Stimulated activated CD4-positive, alpha-beta T cell treated with anti-CD3 and anti-CD28 coated beads, Interleukin-1b, Interleukin-23, amount 100 ng/mL, for 48 hours (primary cell): ENCODE measurements around the gene VPS13D.

Source experiments
- DNase-seq: peaks from one replicate; pipeline ENCODE4 v3.0.0-alpha.2; 2020

Gene VPS13D, protein sequence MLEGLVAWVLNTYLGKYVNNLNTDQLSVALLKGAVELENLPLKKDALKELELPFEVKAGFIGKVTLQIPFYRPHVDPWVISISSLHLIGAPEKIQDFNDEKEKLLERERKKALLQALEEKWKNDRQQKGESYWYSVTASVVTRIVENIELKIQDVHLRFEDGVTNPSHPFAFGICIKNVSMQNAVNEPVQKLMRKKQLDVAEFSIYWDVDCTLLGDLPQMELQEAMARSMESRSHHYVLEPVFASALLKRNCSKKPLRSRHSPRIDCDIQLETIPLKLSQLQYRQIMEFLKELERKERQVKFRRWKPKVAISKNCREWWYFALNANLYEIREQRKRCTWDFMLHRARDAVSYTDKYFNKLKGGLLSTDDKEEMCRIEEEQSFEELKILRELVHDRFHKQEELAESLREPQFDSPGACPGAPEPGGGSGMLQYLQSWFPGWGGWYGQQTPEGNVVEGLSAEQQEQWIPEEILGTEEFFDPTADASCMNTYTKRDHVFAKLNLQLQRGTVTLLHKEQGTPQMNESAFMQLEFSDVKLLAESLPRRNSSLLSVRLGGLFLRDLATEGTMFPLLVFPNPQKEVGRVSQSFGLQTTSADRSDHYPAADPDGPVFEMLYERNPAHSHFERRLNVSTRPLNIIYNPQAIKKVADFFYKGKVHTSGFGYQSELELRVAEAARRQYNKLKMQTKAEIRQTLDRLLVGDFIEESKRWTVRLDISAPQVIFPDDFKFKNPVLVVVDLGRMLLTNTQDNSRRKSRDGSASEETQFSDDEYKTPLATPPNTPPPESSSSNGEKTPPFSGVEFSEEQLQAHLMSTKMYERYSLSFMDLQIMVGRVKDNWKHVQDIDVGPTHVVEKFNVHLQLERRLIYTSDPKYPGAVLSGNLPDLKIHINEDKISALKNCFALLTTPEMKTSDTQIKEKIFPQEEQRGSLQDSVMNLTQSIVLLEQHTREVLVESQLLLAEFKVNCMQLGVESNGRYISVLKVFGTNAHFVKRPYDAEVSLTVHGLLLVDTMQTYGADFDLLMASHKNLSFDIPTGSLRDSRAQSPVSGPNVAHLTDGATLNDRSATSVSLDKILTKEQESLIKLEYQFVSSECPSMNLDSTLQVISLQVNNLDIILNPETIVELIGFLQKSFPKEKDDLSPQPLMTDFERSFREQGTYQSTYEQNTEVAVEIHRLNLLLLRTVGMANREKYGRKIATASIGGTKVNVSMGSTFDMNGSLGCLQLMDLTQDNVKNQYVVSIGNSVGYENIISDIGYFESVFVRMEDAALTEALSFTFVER (N-terminal part only)

DNA sequence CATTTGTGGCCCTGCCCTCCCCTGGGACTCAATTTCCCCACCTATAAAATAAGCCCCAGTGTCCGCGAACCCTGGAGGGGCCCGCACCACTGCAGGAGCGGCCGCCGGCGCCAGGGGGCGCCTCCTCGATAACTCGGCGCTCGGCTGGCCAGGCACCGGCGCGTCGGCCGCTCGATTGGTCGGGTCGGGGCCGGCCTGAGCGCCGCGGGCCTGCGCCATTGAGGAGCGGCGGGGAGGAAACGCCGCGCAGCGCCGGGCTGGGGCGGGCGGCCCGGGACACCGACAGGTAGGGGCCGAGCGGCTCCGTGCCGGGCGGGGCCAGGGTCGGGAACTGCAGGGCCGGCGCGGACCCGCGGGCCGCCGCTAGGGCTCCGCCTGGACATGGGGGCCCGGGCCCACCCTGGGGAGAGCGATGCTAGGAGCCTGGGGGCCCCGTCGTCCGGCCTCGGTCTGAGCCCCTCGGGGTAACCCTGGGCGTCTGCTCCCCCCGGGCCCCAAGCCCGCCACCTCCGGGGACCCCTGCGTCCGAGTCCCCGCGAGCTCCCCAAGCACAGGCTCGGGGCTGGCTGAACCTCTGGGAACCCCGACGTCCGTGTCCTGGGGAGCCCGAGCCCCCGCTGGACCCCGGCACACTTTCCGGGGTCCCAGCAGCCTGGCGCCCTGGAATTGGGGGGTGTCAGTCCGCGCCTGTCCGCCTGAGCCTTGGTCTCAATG is at the start of gene VPS13D:
Gene VPS13D (plus strand): TSS at position 196 of the 714 bp plus-strand sequence. CDS start 4,237 bp downstream, outside the sequence.
- DNase-seq: peak; percentile 83

DNA sequence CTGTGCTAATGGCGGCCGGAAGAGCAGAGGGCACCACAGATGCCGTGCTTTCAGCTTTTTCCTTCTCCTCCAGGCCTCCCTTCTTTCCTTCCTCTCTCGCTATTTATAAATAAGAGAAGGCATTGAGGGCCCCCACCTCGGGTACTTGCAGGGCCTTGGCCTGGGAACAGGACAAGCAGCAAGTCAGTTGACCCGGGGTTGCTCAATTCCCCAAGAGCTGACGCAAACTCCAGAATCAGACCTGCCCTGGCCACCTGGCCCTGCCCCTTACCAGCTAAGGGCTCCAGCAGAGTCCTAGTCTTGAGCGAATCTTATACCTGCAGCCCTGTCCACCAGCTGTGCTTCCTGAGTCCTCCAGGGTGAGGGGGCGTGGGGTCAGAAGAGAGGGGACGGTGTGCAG is 49.5 kb upstream of the VPS13D start:
- no peak for DNase-seq

DNA sequence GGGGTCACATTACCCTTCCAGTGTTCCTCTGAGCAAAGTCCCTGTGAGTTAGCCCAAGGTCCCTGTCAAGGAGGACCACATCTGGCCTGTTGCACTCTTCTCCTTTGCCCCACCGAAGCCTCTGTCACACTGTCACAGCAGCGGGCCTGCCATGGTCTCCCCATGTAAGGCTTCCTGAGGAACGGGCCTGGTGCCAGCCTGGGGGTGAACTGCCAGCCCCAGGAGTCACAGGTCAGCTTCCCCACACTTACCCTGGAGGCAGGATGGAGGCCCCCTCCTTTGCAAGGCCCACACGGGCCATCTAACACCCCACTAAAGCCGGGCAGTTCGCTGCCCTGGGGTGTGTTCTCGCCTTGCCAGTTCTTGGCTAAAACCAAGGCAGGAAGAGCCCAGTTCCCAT is 48.9 kb upstream of the VPS13D start:
- no peak for DNase-seq

DNA sequence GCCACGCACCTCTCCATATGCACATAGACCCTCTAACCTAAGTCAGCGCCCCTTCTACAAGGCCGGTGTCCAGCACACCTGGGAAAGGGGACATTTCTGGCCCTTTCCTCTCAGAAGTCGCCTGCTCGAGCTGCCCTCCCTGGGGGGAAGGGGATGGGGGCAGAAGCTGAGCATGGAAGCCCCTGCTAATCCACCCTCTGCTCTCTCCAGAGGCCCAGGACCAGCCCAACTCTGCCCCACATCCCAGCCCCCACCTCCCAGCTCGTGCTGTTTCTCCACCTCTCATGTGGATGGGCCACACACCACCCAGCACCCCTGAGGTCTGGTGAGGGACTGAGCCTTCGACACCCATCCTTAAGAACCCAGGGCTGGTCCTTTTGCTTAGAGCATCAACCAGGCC is 48.3 kb upstream of the VPS13D start:
- no peak for DNase-seq

DNA sequence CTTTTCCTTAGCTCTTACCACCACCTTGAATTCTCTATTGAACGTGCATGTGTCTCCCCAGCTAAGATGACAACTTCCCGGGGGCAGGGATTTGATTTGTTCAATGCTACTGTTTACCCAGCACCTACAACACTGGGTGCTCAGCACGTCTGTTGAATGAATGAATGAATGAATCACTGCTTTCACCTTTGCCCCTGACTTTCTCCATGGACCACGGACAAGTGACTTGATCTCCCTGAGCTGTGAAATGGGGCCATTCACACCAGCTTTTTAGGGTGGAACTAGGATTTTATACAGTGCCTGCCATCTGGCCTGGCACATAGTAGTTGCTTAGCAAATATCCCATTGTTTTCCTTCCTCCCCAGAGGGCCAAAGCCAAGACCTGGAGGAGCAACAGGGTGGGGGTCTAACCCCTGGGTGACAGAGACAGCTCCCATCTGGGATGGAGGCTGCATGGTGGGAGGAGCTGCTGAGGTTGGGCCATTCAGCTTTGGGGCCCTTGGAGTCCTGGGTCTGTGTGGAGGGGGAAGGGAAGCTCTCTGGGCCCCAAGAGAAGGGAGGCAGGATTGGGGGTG is 47.3 kb upstream of the VPS13D start:
- DNase-seq: no peak

DNA sequence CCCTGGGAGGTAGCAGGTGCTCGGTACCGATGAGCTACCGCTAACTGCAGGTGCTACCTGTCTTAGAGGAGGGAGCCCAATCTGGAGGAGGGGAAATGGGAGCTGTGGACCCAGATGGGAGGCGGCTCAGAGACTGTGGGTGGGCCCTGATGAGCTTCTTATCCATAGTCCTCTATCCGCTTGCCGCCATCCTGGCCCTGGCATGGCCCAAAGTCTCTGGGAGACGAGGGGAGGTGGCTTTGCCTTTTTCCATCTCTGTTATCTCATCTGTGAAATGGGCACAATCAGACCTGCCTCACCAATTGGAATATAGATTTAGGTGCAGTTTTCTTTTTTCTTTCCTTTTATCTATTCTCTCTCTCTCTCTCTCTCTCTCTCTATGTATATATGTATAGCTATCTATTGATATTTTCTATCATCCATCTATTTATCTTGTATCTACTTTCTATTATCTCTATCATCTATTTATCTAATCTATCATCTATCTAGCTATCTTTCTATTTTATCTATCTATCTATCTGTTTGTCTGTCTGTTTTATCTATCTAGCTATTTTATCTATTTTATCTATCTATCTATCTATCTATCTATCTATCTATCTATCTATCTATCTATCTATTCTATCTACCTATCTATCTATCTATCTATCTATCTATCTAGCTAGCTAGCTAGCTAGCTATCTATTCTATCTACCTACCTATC is 46.6 kb upstream of the VPS13D start:
- no peak for DNase-seq

DNA sequence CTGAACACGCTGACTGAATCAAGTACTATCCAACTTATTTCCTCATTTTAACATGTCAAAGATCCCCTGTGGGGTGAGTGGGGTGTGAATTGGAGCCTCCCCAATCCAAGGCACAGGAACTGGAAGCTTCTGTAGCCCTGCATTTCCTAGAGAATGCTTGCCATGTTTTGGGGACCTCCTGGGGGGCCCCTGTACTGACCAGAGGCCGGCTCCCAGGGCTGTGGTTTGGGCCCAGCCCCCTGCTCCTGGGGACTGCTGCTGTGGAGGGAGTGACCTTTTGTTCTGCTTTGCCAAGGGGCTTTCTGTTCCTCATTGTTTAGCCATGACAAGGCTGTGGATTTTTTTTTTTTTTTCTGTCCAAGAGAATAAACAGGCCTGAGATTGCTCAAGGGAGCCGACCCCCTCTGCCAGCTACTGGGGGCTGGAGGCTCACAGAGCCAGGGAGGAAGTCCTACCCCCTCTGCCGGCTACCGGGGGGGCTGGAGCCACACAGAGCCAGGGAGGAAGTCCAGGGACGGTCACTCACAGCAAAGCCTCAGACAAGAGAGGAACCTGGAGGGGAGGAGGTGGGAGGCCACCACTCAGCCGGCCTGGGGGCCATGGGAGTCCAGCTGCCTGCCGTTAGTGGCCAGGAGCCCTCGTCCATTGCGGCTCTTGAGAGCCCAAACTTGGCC is 45.7 kb upstream of the VPS13D start:
- DNase-seq: no peak

DNA sequence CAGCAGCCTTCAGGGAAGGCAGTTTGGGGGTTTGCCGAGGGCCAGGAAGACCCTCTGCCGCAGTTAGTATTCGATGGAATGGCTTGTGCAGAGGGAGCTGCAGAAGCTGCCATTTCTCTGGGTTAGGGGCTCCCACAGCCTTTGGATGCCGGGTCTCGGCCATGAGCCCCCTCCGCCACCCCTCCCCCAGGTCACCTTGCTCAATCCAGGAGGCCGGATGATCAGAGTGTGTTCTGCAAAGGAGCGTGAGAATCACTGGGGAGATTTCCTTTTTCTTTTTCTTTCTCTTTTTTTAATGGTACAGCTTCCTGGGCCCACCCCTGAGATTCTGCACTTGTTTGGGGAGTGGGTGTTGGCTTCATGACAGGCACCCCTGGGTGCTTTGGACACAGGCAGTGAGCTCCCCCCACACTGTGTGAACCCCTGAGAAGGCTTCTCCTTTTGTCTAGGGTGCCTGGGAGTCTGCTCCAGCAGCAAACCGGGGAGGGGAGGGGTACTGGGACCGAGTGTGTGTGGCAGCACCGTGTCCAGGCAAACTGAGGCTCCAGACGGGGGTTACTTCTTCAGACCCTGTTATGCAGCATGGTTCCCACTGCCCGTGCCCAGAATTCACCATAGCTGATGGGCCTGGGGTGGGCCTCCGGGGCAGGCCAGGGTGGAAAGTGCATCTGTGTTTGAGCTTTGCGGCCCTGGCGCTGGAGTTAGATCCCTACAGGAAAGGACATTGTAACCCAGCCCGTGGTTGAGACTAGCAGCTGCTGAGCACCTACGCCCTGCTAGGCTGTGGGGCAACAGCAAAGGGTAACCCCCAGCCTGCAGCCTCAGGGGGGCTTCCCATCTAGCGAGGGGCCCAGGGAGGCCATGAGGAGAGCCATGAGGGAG is 44.6 kb upstream of the VPS13D start:
- no peak for DNase-seq

DNA sequence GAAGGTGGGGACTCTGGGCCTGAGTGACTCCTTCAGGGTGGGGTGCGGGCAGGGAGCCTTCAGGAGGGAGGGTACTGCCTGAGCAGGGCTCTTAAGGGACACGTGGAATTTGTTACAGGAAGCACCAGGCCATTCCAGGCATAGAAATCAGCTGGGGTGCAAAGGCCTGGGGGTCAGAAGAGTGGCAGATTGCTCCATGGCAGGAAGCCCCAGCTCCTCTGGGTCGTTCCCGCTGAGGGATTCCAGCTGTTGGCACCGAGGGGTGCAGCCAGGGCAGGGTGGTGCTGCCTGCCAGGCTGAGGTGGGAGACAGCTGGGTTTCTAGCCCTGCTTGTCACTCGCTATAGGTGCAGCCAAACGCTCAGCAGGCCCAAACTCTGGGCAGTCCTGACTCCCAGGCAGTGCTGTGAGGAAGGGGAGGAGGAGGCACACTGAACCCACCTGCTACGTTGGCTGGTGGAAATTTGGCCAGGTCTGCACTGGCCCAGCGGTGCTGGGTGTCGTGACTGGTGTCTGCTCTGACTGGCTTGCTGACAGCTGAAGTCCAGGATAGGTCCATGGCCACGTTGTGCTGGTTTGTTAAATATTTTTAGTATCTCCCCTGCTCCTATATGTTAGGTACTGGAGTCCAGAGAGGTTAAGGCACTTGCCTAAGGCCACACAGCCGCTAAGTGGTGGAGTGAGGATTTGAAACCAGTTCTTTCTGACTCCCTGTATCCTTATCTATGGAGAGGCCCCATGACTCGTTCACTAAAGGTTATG is 43.7 kb upstream of the VPS13D start:
- DNase-seq: no peak

DNA sequence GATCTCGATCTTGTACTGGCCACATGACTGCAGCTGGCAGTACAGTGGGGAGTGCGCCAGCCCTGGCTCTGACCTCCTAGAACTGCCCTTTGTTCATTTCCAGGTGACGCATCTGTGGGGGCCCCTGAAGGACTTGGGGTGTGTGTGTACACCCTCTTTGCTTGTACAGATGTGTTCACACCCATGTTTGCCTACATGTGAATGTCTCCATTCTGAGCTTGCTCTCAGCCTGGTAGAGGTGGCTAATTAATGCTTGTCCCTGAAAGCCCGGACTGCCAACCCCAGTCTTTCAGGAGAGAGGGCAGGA is 43.2 kb upstream of the VPS13D start:
- no peak for DNase-seq

DNA sequence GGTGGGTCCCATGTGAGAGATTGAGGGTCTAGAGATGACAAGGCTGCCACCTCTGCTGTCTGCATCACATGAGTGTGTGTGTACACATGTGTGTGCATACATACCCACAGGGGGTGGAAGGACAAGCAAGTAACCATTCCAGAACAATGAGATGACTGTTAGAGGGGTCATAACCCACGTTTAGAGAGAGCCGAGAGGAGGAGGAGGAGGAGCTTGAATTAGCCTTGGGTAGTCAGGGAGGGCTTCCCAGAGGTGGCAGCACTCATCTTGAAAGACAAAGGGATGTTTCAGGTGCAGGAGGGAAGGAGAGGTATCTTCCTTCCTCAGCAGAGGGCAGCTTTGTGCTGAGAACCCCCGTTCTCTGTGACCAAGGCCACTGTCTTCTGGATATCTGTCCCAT is 41.7 kb upstream of the VPS13D start:
- DNase-seq: no peak

DNA sequence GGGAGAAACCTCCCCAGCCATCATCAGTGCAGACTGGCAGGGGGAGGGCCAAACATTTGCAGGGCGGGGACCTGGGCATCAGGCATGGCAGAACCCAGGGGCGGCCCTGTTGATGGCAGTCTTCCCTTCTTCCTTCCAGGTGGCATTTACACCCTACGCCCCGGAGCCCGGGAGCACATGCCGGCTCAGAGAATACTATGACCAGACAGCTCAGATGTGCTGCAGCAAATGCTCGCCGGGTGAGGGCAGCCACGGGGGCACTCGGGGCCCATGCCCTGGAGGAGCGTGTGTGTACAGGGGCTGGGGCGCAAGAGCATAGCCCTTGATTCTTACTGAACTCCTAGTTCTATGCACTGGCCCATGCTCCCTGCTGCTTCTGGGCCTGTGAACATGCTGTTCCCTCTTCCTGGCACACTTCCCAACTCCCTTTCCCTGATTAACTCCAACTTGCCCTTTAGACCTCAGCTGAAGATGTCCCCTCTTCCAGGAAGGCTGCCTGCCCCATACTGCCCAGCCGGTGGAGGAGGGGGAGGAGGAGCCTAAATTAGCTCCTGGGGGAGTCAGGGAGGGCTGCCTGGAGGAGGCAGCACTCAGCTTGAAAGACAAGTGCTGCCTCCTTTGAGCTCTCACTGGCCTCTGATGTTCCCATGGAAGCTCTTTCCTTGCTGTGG is 41.0 kb upstream of the VPS13D start:
- no peak for DNase-seq

DNA sequence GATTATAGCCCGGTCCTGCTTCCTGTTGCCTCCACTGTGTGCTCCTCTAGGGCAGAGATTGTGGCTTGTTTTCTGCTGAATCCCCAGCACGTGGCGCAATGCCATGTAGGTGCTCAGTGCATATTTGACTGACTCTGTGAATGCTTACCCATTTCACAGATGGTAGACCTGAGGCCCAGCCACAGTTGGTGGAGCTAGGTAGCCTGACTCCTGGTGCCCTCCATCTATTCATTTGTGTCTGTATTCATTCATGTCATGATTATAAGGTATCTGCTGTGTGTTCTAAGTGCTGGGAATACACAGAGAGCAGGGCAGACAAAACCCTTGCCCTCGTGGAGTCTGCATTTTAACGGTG is 40.5 kb upstream of the VPS13D start:
- no peak for DNase-seq

DNA sequence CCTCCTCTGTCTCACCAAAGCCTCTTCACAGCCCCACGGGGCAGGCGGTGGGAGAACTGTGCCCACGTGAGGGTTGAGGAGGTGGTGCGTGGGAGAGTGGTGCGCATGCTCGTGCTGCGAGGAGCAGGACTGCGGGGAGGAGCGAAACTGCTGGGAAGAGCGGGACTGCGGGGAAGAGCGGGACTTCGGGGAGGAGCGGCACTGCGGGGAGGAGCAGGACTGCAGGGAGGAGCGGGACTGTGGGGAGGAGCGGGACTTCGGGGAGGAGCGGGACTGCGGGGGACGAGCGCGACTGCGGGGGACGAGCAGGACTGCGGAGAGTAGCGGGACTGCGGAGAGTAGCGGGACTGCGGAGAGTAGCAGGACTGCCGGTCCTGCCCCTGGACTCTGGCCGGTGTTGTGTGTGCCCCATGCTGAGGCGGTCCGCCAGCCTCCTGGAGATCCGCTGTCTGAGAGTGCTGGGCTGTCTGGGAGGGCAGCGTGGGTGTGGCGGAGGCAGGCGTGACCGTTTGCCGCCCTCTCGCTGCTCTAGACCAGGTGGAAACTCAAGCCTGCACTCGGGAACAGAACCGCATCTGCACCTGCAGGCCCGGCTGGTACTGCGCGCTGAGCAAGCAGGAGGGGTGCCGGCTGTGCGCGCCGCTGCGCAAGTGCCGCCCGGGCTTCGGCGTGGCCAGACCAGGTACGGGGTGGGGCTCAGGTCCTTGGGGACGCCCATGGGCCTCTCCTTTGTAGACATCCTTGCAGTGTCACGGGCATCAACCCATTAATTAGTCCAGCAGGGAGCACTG is 38.4 kb upstream of the VPS13D start:
- no peak for DNase-seq

DNA sequence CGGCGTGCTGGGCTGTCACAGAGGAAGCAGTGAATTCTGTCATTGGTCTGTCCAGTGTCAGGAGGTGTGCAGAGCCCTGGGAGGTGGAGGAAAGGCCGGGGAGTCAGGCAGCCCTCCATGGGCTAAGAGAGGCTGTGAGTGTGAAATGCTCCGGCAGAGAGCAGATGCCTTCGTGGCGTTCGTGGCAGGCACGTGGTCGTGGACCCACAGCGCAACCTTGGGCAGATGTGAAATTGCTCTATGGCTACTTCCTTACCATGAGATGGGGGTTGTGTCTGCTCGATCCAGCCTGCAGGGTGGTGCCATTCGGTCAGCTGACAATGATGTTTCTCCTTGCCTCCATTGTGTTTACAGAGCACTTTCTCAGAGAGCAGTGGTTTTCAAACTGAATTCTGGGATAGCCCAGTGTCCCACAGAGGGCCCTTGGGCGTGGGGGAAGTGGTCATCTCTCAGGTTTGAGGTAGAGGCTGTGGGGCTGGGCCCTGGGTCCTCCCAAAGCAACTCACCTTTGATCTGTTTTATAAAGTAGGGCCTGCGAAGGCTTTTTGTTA is 35.1 kb upstream of the VPS13D start:
- no peak for DNase-seq

DNA sequence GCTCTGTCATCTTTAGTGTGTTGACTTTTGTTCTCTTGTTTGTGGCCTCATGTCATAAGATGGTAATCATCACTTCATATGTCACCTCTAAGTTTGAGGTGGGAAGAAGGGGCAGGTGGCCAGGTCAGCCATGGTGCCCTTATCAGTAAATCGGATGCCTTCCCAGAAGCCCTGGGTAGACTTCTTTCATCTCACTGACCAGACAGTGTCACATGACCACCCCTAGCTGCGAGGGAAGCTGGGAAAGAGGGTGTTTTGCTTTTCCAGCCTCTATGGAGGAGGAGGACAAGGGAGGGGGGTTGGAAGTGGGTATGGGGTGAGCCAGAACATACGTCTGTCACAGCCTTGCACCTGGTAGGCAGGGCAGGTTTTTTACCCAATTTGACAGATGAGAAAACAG is 34.4 kb upstream of the VPS13D start:
- DNase-seq: no peak

DNA sequence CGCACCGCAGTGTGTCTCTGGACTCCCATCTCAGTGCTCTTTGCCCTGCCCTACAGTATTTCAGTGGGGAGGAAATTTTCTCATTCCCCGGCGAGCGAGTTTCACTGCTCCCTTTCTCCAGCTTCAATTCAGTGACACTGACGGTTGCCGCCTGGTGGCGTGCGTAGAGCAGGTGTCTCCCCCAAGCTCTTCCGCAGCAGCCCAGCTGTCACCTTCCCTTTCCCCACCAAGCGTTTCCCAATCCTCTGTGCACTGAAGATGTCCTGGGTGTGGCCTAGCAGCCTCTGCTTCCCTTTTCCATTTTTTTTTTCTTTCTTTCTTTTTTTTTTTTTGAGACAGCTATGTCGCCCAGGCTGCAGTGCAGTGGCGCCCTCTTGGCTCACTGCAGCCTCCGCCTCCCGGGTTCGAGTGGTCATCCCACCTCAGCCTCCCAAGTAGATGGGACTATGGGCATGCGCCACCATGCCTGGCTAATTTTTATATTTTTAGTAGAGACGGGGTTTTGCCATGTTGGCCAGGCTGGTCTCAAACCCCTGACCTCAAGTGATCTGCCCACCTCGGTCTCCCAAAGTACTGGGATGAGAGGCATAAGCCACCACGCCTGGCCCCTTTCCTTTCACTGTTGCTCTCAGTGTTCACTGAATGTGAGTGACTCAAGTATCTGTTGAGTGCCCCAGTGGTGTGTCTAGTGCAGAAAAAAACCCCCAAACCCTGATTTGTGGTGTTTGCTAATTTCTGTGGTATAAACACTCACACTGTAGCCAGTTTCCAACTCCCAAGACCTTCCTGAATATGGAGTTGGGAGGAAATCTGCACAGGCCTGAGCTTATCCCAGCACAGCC is 33.0 kb upstream of the VPS13D start:
- no peak for DNase-seq
